ENCODE measurements around the gene ATP4B.

GRCh38 chr13:113660066-113660465, 2.1 kb upstream of the ATP4B start:
- no peak for TF ChIP-seq CTCF (conservative IDR thresholded peaks at IDR 0.05; ENCODE audit: low read length)
- no peak for TF ChIP-seq EZH2phosphoT487 (IDR thresholded peaks at IDR 0.05; ENCODE audit: borderline replicate concordance, low read depth, low read length)
